IMR-90 (cell line): ENCODE measurements around the gene ACAD11. TPM values are rescaled to one million over a fixed set of nuclear protein-coding genes. Genes with fewer than 3 reads are reported as not detected.
A peak's percentile ranks its signal among the peaks of the same experiment; 100 is the strongest.

Experiments used
- ATAC-seq: fragments of 200-7000 bp; cut with Tn5 transposase; 2 replicates; pipeline ENCODE4 v1.9.1; 2020; ENCODE audit warnings: low read depth, mild to moderate bottlenecking, moderate library complexity
- BruUV-seq: library from RNA; stranded (reverse); fragments of 400-500 nt; replicated peaks from 2 replicates; lab custom pipeline; 2021; lab: Mats Ljungman, UMichigan
- CTCF ChIA-PET: fragments of 300-600 bp; formaldehyde crosslinking; extraction: SDS; loops from one replicate; lab custom pipeline; 2021; ENCODE audit warnings: antibody characterized with exemption; lab: Yijun Ruan, JAX
- POLR2A ChIA-PET: fragments of 300-600 bp; sonication (Branson Sonifier 250); formaldehyde crosslinking; loops from one replicate; lab custom pipeline; 2022; ENCODE audit warnings: antibody characterized with exemption; ENCODE audit not compliant: unreplicated experiment; lab: Charles Lee
- DNase-seq: peaks from one replicate; pipeline ENCODE4 v3.0.0; 2013
- H2AFZ ChIP-seq: replicated peaks from 2 replicates; pipeline ENCODE3; 2013; ENCODE audit warnings: low read length, mild to moderate bottlenecking; ENCODE audit not compliant: poor library complexity
- H2AK5ac ChIP-seq: 2 replicates; pipeline ENCODE4 v1.6.1; 2013; ENCODE audit warnings: low read depth, low read length, inconsistent platforms
- H2AK9ac ChIP-seq: replicated peaks from 2 replicates; pipeline ENCODE3; 2013; ENCODE audit warnings: mild to moderate bottlenecking, low read depth, low read length, moderate library complexity; ENCODE audit not compliant: poor library complexity
- H2BK120ac ChIP-seq: 2 replicates; pipeline ENCODE4 v1.6.1; 2013; ENCODE audit warnings: low read depth, low read length, inconsistent platforms
- H2BK15ac ChIP-seq: 3 replicates; pipeline ENCODE4 v1.6.1; 2013; ENCODE audit warnings: low read depth, low read length, inconsistent platforms
- H2BK20ac ChIP-seq: 2 replicates; pipeline ENCODE4 v1.6.1; 2013; ENCODE audit warnings: low read depth, mild to moderate bottlenecking, inconsistent platforms, low read length, moderate library complexity
- H2BK5ac ChIP-seq: 2 replicates; pipeline ENCODE4 v1.6.1; 2013; ENCODE audit warnings: mild to moderate bottlenecking, low read depth, low read length, inconsistent platforms; ENCODE audit not compliant: poor library complexity, severe bottlenecking
- H3K14ac ChIP-seq: replicated peaks from 2 replicates; pipeline ENCODE4 v1.6.1; 2013; ENCODE audit warnings: low read depth, low read length, inconsistent platforms
- H3K18ac ChIP-seq: 2 replicates; pipeline ENCODE4 v1.6.1; 2013; ENCODE audit warnings: low read depth, low read length, control low read depth
- H3K23ac ChIP-seq: 2 replicates; pipeline ENCODE4 v1.6.1; 2013; ENCODE audit warnings: low read depth, low read length, inconsistent platforms
- H3K27ac ChIP-seq: 2 replicates; pipeline ENCODE4 v1.5.1; 2013; ENCODE audit warnings: mild to moderate bottlenecking, control low read depth, low read length; ENCODE audit not compliant: insufficient read depth
- H3K27me3 ChIP-seq: 2 replicates; pipeline ENCODE4 v1.6.1; 2013; ENCODE audit warnings: low read length; ENCODE audit not compliant: control insufficient read depth, insufficient read depth
- H3K36me3 ChIP-seq: 2 replicates; pipeline ENCODE4 v1.6.1; 2013; ENCODE audit warnings: low read length, mixed read lengths; ENCODE audit not compliant: control insufficient read depth, insufficient read depth
- H3K4ac ChIP-seq: 2 replicates; pipeline ENCODE4 v1.6.1; 2013; ENCODE audit warnings: low read depth, low read length, inconsistent platforms
- H3K4me1 ChIP-seq: 2 replicates; pipeline ENCODE4 v1.6.1; 2013; ENCODE audit warnings: low read length, mixed read lengths; ENCODE audit not compliant: control insufficient read depth, insufficient read depth
- H3K4me2 ChIP-seq: 2 replicates; pipeline ENCODE4 v1.6.1; 2013; ENCODE audit warnings: low read depth, mild to moderate bottlenecking, control low read depth, low read length, moderate library complexity
- H3K4me3 ChIP-seq: 2 replicates; pipeline ENCODE4 v1.5.1; 2013; ENCODE audit warnings: low read depth, mild to moderate bottlenecking, control low read depth, low read length, moderate library complexity; ENCODE audit not compliant: insufficient read depth
- H3K56ac ChIP-seq: 2 replicates; pipeline ENCODE4 v1.6.1; 2013; ENCODE audit warnings: low read length, inconsistent platforms; ENCODE audit not compliant: insufficient read depth; ENCODE audit errors: extremely low read depth
- H3K79me1 ChIP-seq, 2 experiments: 2 replicates each; pipeline ENCODE4 v1.6.1; 2013; ENCODE audit warnings: low read length in 2 of 2, inconsistent platforms in 1 of 2, low read depth in 1 of 2
- H3K9ac ChIP-seq: 2 replicates; pipeline ENCODE4 v1.6.1; 2013; ENCODE audit warnings: low read depth, low read length, control low read depth
- H3K9me1 ChIP-seq: 2 replicates; pipeline ENCODE4 v1.6.1; 2013; ENCODE audit warnings: low read length, inconsistent platforms; ENCODE audit not compliant: insufficient read depth
- H3K9me3 ChIP-seq: 2 replicates; pipeline ENCODE4 v1.6.1; 2013; ENCODE audit warnings: low read length; ENCODE audit not compliant: control insufficient read depth, insufficient read depth
- H4K20me1 ChIP-seq: 2 replicates; pipeline ENCODE4 v1.6.1; 2013; ENCODE audit warnings: low read length, inconsistent platforms; ENCODE audit not compliant: insufficient read depth
- H4K5ac ChIP-seq: 2 replicates; pipeline ENCODE4 v1.6.1; 2013; ENCODE audit warnings: mild to moderate bottlenecking, low read depth, low read length, control low read depth
- H4K8ac ChIP-seq, 2 experiments: 2 replicates each; pipeline ENCODE4 v1.6.1; 2013; ENCODE audit warnings: low read depth in 2 of 2, low read length in 2 of 2, control low read depth in 1 of 2, inconsistent platforms in 1 of 2
- H4K91ac ChIP-seq: 2 replicates; pipeline ENCODE4 v1.6.1; 2013; ENCODE audit warnings: low read depth, low read length, inconsistent platforms; ENCODE audit not compliant: insufficient read depth
- BHLHE40 ChIP-seq: fragments of 150-350 bp; IDR thresholded peaks from 2 replicates; pipeline ENCODE4 v1.6.1; 2016; ENCODE audit warnings: mild to moderate bottlenecking, low read depth, low read length
- CHD1 ChIP-seq: IDR thresholded peaks from 2 replicates; pipeline ENCODE4 v1.6.1; 2012; ENCODE audit warnings: low read depth, low read length, improper control_type of control experiment
- ELK1 ChIP-seq: fragments of 150-350 bp; IDR thresholded peaks from 2 replicates; pipeline ENCODE4 v1.6.1; 2016; ENCODE audit warnings: low read depth, mild to moderate bottlenecking, low read length, moderate library complexity, borderline replicate concordance
- RAD21 ChIP-seq: IDR thresholded peaks from 2 replicates; pipeline ENCODE4 v1.6.1; 2012; ENCODE audit warnings: low read length, improper control_type of control experiment
- RFX5 ChIP-seq: IDR thresholded peaks from 2 replicates; pipeline ENCODE4 v1.8.0; 2012; ENCODE audit warnings: low read depth, mild to moderate bottlenecking, low read length, moderate library complexity
- USF2 ChIP-seq: fragments of 150-350 bp; IDR thresholded peaks from 2 replicates; pipeline ENCODE4 v1.6.1; 2017; ENCODE audit warnings: mild to moderate bottlenecking, antibody characterized with exemption, low read length, low read depth
- WGBS, 2 experiments: methylation state at CpG; one replicate each; pipeline versions ENCODE4 v1.1.5 to v1.1.7; 2013; ENCODE audit warnings: missing lambda C conversion rate in 2 of 2; ENCODE audit not compliant: insufficient read length in 1 of 2; ENCODE audit errors: extremely low coverage in 2 of 2; 5-methylcytosine and 5-hydroxymethylcytosine counted together
- dilution Hi-C: fragments of 300-500 bp; cut with HindIII; formaldehyde crosslinking; loops from one replicate; pipeline ENCODE4 v1.14.3; 2018; ENCODE audit warnings: low sequenced_read_pairs; ENCODE audit not compliant: unreplicated experiment
- in situ Hi-C: fragments of 300-500 bp; cut with MboI; formaldehyde crosslinking; loops from 3 replicates; pipeline ENCODE4 v1.14.3; 2019; ENCODE audit warnings: low sequenced_read_pairs, inconsistent platforms, mixed read lengths
- intact Hi-C: fragments of 100-400 bp; cut with micrococcal nuclease; formaldehyde crosslinking; loops from 2 replicates; pipeline ENCODE4 v1.10.0; 2022
- polyA plus RNA-seq, 3 experiments: library from polyadenylated mRNA; depleted of rRNA; stranded (reverse); fragments of >200 nt; gene quantifications; 2 replicates each; pipeline ENCODE4 v1.2.3, GENCODE V29; 2012; ENCODE audit warnings: low replicate concordance in 1 of 3
- total RNA-seq: library from RNA; depleted of rRNA; stranded (reverse); fragments of >200 nt; gene quantifications from 2 replicates; pipeline ENCODE4 v1.2.3, GENCODE V29; 2012

ACAD11 gene
- total and polyA plus RNA-seq, 2 of the 4 experiments (the other 2 are of a cell fraction): 16.0 to 18.8 TPM

DNA sequence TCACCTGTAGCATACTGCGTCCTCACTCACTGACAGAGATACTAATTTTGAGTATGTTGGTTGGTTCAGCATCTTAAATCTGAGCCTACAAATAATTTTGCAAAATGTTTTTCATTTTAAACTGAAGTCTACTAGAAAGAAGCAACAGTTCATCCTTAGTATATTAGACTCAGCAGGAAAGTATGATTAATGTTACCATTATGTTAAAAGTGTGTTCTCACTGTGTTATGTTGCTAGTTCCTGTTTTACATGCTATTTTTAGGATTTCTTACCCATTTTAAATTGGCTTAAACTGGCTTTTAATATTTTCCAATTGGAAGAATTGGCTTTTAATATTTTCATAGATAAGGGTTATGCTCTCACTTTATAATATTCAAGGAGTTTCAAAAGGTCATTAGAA is 36.8 kb downstream of the ACAD11 start:
- H3K27me3 ChIP-seq: no peaks in the 10 kb centered on the region
- intact Hi-C loops (no loop called here), in situ Hi-C loops (no loop called here), dilution Hi-C loops (no loop called here)
- peak overlapping the region; percentile 66; the same call in 1 of the 2 replicates for H2BK20ac ChIP-seq
- H2BK120ac ChIP-seq: peak overlapping the region; percentile 73
- H3K9me1 ChIP-seq: peaks cover 6% of the 10 kb centered on the region; the same call in 1 of the 2 replicates
- ATAC-seq: no peak
- no peak overlapping the region for H4K8ac ChIP-seq
- H3K36me3 ChIP-seq: peaks cover 6% of the 10 kb centered on the region
- H3K4me1 ChIP-seq: peaks cover 5% of the 10 kb centered on the region
- POLR2A ChIA-PET: no interaction called here
- H3K4ac ChIP-seq: peak overlapping the region; percentile 27; the same call in 1 of the 2 replicates
- TF ChIP-seq RAD21: no peak
- TF ChIP-seq ELK1: no peak
- TF ChIP-seq CHD1: no peak
- TF ChIP-seq USF2: no peak
- no peak for TF ChIP-seq RFX5
- TF ChIP-seq BHLHE40: no peak
- no peak overlapping the region for H3K4me2 ChIP-seq
- peak overlapping the region; percentile 88; the same call in 1 of the 3 replicates for H2BK15ac ChIP-seq
- CTCF ChIA-PET: interaction anchor here (0.6 to 0.7 kb wide), 2 partner anchors 70 to 90 kb away, joined by 3 to 4 read pairs; no protein-coding TSS in a partner anchor
- H3K27ac ChIP-seq: no peak overlapping the region
- H3K14ac ChIP-seq: peak overlapping the region; percentile 95; the same call in 1 of the 2 replicates
- WGBS, 2 experiments: no CpG with 5 or more reads among the region's 1 CpG
- H2BK5ac ChIP-seq: peak overlapping the region; percentile 91
- BruUV-seq: no TSS peak
- no peak overlapping the region for H2AFZ ChIP-seq
- H3K4me3 ChIP-seq: no peak overlapping the region
- H2AK5ac ChIP-seq: peak overlapping the region; percentile 78; the same call in 1 of the 2 replicates
- H3K56ac ChIP-seq: no peak overlapping the region
- no peak overlapping the region for H3K18ac ChIP-seq
- no peak overlapping the region for H2AK9ac ChIP-seq
- H4K91ac ChIP-seq: peak overlapping the region; percentile 66; the same call in 1 of the 2 replicates
- H3K9ac ChIP-seq: no peak overlapping the region
- H4K5ac ChIP-seq: no peak overlapping the region
- H3K79me1 ChIP-seq: peaks cover 0 to 9% of the 10 kb centered on the region in 2 experiments; a peak in 2 of 4 replicates
- H3K9me3 ChIP-seq: peaks cover 3% of the 10 kb centered on the region; the same call in 1 of the 2 replicates
- no peak for DNase-seq
- H3K23ac ChIP-seq: peak overlapping the region; percentile 79; the same call in 1 of the 2 replicates
- H4K20me1 ChIP-seq: no peaks in the 10 kb centered on the region
